K562 (cell line): ENCODE measurements around the gene HGFAC.

Experiments used
- FOXJ3 ChIP-seq: sonication (generic); formaldehyde crosslinking; IDR thresholded peaks from 2 replicates; pipeline ENCODE4 v1.4.0; 2020; ENCODE audit warnings: mild to moderate bottlenecking, missing genetic modification reagents
- SREBF2 ChIP-seq: sonication (generic); formaldehyde crosslinking; IDR thresholded peaks from 2 replicates; pipeline ENCODE4 v1.4.0; 2020; ENCODE audit warnings: mild to moderate bottlenecking, missing genetic modification reagents
- TAF1 ChIP-seq: IDR thresholded peaks from 2 replicates; pipeline ENCODE4 v1.6.1; 2011; ENCODE audit warnings: mild to moderate bottlenecking, low read length, moderate library complexity; ENCODE audit not compliant: insufficient read depth, control insufficient read depth, severe bottlenecking; ENCODE audit errors: extremely low read depth
- ZNF76 ChIP-seq: fragments of 250-450 bp; sonication (Bioruptor Pico); IDR thresholded peaks from 2 replicates; pipeline ENCODE4 v1.4.0; 2020; ENCODE audit warnings: mild to moderate bottlenecking, moderate library complexity, borderline replicate concordance

- TF ChIP-seq SREBF2 (CRISPR knock-in tag) (no peak), TAF1 (no peak), FOXJ3 (CRISPR knock-in tag) (no peak), ZNF76 (CRISPR knock-in tag) (no peak)
Observed at GRCh38 chr4:3497523-3498389, 56.0 kb downstream of the HGFAC start.
